Uterus (tissue), 2 donors: ENCODE measurements around the gene PIK3CD.

Experiments
- POLR2A ChIP-seq, 2 donors: fragments of 450-650 bp; IDR thresholded peaks; one replicate each; pipeline ENCODE4 v1.6.1; 2016; ENCODE audit warnings: antibody characterized with exemption in 2 of 2, mild to moderate bottlenecking in 1 of 2, moderate library complexity in 1 of 2
- TF ChIP-seq, protein P1 (sequence below), 4 experiments: fragments of 200-600 bp in 2 of 4; fragments of 450-650 bp in 2 of 4; sonication (generic) in 2 of 4; IDR thresholded peaks; one replicate each; pipeline ENCODE4 v1.5.1; 2016 to 2019; ENCODE audit warnings: antibody characterized with exemption in 4 of 4, mild to moderate bottlenecking in 2 of 4, moderate library complexity in 1 of 4

DNA sequence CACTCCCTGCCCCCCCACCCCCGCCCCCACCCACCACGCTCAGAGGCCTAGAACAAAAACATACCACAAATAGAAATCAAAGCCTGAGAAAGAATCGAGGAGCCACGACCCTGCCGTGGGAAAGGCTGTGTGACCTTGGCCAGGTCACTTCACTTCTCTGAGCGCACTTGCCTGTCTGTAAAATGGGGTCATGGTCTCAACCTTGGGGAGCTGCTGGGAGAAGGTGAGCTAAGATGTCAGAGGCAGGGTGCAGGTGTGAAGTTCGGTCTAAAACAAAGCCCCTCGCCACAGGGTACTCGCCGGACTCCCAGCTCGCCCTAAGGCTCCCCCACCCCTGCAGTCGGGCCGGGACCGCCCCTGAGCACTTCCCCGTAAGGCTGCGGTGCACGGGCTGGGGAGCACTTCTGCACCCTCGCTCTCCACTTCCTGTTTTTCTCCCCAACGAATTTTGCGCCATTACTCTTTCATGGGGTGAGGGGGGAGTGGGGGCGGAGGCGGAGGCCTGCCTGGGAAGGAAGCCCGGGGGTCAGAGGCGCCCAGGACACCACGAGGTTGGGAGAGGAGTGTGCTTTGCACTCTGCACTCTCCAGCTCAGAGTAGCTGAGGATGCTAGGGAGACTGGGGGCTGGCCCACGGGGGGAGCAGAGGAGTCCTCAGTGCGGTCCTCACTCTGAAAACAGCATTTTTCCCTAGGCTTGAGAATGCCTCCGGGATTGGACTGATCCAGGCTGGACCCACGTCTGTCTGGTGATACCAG lies 21.9 kb upstream of the PIK3CD start:
- TF ChIP-seq POLR2A (IDR thresholded peaks at IDR 0.05), result no peak
- TF ChIP-seq, protein P1, sequence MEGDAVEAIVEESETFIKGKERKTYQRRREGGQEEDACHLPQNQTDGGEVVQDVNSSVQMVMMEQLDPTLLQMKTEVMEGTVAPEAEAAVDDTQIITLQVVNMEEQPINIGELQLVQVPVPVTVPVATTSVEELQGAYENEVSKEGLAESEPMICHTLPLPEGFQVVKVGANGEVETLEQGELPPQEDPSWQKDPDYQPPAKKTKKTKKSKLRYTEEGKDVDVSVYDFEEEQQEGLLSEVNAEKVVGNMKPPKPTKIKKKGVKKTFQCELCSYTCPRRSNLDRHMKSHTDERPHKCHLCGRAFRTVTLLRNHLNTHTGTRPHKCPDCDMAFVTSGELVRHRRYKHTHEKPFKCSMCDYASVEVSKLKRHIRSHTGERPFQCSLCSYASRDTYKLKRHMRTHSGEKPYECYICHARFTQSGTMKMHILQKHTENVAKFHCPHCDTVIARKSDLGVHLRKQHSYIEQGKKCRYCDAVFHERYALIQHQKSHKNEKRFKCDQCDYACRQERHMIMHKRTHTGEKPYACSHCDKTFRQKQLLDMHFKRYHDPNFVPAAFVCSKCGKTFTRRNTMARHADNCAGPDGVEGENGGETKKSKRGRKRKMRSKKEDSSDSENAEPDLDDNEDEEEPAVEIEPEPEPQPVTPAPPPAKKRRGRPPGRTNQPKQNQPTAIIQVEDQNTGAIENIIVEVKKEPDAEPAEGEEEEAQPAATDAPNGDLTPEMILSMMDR (IDR thresholded peaks at IDR 0.05), result no peak
